A172 (cell line): ENCODE data around the gene OPCML. TPM values are rescaled to one million over a fixed set of nuclear protein-coding genes. Genes with fewer than 3 reads are reported as not detected.

Source experiments
- DNase-seq: peaks from one replicate; pipeline ENCODE4 v3.0.0-alpha.2; 2015; ENCODE audit warnings: low spot score
- total RNA-seq: library from RNA; depleted of rRNA; stranded (reverse); fragments of >200 nt; shearing (Covaris generic); gene quantifications from 2 replicates; pipeline ENCODE4 v1.2.3, GENCODE V29; 2014

The OPCML gene
- total RNA-seq, 1 experiment from 2014 or later: not detected

GRCh38 chr11:132851247-132851646 lies 681.1 kb downstream of the OPCML start:
- no peak for DNase-seq

DNA sequence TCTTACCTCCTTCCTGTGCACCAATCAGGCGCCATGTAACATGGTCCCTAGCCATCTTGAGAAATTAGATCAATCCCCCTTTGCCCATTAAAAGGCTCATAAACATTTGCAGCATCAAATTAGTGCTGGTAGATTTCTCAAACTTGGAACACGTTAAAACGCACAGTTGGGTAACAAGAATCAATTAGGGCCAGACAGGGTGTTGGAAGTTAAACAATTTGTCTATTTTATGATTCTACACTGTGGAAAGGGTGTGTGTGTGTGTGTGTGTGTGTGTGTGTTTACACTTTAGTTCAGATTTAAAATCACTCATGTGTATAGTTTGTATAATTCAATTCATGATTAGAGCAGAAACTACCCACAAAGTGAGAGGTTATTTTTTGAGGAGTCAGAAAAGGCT lies 682.0 kb downstream of the OPCML start:
- no peak for DNase-seq

DNA sequence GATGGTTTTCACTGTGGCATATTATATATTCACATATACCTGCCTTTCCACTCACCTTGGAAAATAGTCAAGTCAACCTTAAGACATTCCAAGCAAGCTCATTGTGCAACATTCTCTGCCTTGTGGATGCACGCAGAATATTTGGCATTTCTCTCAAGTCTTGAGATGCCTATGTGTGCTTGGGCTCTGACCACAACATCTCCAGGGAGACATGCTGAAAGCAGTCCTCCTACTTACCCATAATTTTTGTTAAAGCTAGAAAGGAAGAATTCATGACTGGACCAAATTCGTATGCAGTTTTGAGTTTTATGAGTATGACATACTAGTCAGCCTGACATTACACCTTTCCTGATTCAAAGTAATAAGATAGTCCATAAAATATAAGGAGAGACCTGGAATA lies 684.0 kb downstream of the OPCML start:
- DNase-seq: no peak

- DNase-seq: no peak
These were observed 686.2 kb downstream of the OPCML start for GRCh38 chr11:132846075-132846474.

DNA sequence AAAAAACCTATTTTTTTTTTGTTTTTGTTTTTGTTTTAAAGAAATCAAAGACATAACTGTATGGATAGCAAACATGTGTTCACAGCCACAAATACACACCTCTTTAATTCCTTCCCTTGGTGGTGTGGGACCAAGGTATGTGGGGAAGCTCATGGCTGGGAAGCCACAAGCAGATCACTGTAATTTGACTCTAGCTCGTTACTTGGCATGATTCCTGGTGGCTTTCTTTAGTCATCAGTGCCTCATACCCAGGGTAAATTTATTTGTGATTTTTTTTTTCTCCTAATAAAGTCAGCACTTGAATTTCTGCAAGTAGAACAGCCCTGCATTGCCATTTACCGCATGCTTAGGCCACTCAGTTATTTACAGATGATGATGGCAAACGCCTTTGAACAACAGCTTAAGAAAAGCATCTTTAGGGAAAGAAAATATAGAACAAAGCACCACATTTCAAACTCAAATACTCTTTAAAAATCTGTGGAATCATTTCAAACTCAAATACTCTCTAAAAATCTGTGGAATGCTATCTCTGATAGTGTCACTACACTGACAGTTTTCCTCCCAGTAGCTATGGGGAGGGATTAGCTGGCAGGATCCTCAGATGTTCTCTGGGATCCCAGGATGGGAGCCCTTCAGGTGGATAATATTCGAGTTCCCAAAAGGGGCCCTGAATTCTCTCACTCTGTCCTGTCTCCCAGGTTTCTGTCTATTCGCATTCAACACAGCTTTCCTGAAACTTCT lies 687.2 kb downstream of the OPCML start:
- DNase-seq: peak; percentile 87

- no peak for DNase-seq
These were observed 691.6 kb downstream of the OPCML start for GRCh38 chr11:132840660-132841059.

DNA sequence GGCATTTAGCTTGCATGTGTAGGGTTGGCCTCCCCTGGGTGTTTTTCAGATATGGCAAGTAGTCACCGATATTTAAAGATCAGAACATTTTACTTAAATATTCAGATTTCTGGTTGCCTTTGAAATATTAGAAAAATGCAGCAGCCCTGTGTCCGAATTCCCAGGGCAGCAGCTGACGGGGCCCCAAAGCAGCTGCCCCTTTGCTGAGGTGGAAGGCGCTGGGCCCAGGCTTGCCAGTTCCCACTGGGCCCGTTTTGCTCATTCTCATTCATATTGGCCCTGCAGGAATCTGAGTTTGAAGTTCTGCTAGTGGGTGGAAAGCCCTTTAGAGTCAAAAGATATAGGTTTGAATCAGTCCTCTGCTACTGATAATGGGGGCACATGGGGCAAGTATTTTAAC lies 692.1 kb downstream of the OPCML start:
- DNase-seq: no peak

DNA sequence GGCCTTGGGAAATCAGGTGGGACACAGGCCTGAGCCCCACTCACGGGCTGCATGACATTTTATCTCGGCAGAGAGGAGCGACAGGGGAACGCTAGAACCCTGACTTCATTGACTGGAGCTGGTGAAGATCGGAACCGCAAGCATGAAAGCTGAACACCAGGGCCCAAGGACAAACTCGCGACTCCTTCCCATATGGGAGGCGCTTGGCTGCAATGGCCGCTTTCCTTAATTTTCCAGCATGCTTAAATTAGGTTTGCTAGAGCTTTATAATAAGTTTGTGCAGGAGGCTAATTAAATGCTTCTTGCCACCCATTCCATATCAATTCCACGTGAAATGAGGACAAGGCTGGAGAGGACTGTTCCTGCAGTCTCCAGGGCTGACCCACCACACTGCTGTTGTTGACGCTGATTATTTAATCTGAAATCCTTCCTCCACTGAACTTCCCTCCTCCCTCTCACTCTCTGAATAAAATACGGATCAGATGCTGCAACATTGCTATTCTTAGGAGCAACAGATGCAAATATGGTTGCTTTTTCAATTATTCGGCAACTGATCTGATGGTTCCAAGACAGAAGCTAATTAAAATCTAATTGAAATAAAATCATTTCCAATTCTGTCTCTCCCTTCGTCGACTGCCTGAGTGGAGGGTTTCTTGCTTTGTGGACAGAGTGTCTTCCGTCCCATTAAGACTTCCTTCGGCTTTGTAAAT lies 692.9 kb downstream of the OPCML start:
- no peak for DNase-seq

DNA sequence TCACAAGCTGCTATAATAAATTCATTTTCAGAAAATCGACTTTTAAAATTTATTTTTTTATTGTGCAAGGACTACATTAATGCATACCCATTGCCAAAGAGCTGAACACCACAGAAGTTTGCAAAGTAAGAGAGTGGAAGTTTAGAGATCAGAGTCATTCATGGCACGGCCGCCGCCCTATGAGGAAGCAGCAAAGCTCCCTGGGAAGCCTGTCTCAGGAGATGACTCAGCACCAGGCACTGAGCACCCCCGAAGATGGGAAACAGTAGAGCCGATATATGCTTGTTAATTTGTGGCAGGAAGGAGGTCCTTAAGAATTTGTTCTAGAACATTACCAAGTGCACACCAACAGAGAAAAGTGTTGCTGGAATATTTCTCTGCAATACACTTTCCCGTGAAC lies 693.7 kb downstream of the OPCML start:
- peak; percentile 74 for DNase-seq

- DNase-seq: no peak
These were observed 701.0 kb downstream of the OPCML start for GRCh38 chr11:132831272-132831671.

DNA sequence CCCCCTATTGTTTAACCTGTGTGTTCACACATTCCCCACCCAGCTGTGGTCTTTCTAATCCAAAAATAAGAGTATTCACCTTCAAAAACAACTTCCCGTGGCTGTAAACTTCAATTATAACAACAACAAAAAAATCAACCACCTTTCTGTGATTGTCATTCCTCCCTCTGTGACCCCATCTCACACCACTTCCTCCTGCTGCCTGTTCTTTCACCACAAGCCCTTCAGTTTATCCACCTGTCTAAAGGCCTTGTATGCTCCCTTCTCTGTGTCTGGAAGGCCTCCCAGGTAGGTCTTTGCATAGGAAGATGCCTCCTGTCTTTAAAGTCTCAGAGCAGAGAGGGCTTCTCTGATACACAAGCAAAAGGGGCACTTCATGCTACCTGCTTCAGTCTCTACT lies 707.7 kb downstream of the OPCML start:
- no peak for DNase-seq

GRCh38 chr11:132822276-132822675 lies 710.0 kb downstream of the OPCML start:
- DNase-seq: no peak

DNA sequence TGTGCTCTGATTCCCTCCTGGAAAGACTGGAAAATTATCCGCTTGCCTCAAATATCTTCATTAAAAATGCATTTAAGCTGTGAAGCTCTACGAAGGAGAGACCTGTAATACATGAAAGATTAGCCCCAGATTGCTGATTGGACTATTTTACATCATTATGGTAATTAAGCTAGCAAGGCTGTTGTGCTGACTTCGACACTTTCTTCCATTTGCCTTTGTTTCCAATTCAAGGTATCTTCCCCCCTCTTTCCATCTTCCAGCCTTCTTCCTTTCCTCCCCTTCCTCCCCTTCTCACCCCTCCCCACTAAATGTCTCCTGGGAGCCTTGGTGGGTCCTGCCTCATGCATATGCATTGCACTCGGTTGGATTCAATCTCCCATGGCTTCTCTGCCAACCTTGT lies 710.8 kb downstream of the OPCML start:
- no peak for DNase-seq

DNA sequence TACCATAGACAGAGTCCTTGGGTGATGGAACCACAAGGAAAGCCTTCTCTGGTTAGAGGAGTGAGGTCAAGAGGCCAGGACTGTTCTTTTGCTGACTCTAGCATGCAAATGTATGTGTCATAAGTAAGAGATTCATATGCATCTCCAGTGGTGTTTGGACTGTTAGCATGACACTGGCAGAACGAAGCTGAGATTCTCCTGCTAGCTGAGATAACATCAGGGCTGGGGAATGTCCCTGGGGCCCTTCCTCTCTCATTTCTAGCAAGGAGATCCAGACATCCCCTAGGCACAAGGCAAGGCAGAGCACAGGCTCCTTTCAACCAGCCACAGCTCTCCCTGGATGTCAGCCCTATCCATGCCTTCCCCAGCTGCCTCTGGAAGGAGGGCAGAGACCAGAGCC lies 711.3 kb downstream of the OPCML start:
- DNase-seq: no peak

DNA sequence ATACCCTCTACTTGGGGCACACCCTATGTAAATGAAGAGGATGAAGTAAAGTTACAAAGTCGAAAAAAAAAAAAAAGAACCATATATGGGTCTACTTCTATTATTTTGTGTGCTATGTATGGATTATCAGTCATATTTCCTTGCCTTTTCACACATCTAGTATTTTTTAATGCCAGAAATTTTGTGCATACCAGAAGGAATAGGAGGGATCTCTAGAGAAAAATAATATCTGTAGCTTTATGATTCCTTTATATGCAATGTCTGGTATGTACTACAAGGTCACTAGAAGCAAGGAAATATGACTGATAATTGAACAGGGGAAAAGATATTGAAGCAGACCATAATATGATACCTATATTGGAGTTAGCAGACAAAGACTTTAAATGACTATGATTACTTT lies 713.4 kb downstream of the OPCML start:
- DNase-seq: no peak

DNA sequence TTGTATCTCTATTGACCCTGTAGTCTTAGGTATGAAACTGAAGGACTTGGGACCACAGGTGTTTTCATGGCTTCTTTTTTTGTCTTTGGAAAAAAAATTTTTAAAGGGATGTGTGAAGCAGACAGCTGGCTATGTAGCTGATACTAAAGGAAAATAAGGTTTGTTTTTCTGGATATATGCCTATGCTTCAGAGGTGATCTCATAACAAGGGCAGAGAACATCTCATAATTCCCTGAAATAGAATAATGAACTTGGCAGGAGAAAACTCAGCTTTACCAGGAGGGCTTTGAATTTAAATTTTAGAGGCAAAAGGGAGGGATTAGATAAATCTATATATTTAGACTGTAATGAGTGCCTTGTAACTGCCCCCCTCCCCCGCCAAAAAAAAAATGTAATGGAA lies 714.9 kb downstream of the OPCML start:
- DNase-seq: no peak

- no peak for DNase-seq
These were observed 717.9 kb downstream of the OPCML start for GRCh38 chr11:132814410-132814809.

- no peak for DNase-seq
These were observed 720.7 kb downstream of the OPCML start for GRCh38 chr11:132811649-132812048.

DNA sequence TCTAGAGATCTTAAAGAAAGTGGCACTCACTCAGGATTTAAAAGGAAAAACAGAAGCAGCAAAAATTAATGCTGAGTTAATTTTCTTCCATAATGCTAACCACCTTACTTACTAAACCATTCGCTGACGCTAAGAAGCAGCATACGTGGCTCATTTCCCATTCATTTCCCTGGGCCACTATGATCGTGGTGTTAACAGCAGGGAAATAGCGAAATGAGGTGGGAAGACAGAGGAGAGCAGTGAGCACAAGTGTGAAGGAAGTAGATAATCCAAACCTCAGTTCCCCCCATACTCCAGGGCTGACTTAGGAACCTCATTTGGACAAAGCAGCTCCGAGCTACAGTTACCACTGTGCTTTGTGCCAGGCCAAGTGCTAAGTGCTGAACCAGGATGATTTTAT lies 723.2 kb downstream of the OPCML start:
- no peak for DNase-seq

DNA sequence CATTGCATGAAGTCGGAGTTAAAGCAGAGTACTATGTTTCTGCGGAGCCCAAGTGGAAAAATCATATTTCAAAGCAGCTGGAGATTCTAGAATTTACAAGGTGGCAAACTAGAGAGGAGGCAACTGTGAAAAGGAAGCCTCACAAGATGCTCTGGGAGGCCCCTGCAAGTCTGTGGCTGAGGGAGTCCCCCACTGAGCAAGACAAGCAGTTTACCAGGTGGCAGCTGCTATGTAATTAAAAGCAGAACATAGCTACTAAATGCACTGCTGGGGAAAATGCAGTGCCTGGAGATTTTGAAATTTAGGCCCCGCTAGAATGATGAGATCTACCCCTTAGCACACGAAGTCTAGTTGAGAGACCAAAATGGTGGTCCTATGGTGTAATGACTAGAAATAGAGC lies 728.0 kb downstream of the OPCML start:
- no peak for DNase-seq

- DNase-seq: no peak
These were observed 728.9 kb downstream of the OPCML start for GRCh38 chr11:132803436-132803835.

DNA sequence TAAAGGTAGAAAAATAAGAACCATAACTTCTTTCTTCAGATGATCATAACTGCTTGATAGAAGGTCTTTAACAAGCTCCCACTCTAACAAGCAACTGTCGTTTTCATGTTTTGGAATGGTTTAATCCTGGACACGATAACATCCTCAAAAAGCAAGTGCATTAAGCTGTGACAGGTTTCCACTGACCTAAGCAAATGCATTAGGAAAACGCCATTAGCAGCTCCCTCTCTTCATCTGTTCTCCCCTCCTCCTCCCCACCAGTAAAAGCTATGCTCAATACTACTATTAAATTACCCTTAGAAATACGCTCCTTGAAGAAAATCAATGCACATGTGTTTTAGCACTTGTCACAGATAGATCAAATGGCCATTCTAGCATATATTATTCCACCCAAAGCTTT lies 729.4 kb downstream of the OPCML start:
- DNase-seq: no peak

DNA sequence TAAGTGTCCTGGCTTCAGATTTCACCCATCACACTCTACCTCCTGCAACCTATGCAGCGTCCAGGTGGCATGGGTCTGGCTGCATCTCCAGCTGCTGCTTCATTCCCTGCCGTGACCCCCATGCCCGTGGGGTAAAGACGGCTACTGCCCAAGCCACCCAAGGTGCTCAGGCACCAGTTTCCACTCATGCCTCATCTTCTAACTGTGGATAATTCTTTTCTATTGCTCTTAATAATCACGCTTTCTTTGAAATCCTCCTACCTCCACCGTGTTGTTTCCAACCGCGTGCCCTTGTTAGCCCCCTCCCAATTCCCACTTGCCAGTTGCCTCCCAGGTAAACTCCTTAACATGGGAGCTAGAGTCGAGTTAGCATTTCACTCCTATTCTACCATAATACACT lies 738.5 kb downstream of the OPCML start:
- no peak for DNase-seq
